ENCODE measurements around the gene PROM2.

Gene PROM2

DNA sequence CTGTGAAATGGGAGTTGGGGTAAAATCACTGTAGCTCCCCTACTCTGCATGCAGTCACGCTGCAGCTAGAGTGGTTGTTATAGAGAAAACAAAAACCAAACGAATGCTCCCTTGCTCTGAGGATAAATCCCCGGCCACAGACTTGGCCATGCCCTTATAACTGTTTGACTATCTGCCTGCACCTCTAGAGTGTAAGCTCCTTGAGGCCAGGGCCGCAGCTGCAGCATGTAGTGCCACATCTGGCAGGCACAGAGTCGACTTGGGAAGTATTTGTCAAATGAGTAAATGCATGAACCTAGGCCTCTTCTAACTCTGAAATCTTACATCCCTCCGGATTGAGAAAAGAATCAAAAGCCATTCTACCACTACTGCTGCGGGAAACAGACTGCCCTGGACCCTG lies 58.8 kb downstream of the PROM2 start:
- TF ChIP-seq, protein P1, sequence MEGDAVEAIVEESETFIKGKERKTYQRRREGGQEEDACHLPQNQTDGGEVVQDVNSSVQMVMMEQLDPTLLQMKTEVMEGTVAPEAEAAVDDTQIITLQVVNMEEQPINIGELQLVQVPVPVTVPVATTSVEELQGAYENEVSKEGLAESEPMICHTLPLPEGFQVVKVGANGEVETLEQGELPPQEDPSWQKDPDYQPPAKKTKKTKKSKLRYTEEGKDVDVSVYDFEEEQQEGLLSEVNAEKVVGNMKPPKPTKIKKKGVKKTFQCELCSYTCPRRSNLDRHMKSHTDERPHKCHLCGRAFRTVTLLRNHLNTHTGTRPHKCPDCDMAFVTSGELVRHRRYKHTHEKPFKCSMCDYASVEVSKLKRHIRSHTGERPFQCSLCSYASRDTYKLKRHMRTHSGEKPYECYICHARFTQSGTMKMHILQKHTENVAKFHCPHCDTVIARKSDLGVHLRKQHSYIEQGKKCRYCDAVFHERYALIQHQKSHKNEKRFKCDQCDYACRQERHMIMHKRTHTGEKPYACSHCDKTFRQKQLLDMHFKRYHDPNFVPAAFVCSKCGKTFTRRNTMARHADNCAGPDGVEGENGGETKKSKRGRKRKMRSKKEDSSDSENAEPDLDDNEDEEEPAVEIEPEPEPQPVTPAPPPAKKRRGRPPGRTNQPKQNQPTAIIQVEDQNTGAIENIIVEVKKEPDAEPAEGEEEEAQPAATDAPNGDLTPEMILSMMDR (IDR thresholded peaks at IDR 0.05; ENCODE audit: low read length, missing control alignments) = no peak
- DNase-seq (ENCODE audit: low read depth) = no peak
- no peak overlapping the region for H3K4me3 ChIP-seq (replicated peaks; ENCODE audit: low read depth, low read length)

DNA sequence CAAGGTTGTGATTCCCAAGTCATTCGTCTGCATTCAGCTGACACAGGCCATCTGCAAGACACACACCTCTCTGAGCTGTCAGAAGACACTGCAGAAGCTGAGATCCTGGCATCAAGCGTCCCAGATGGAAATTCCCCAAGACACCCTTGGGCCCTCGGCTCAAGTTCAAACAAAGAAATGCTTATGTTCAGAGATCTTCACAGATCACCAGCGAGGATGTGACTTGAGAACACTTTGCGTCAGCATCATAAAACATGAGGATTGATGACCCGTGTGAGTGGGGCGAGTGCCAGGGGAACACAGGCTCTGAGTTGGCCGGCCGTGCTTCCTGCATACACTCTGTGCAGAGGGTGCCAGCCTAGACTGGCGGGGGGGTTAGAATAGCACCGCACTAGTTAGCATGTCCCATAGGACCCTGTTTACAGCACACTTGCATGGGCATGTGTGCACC lies 59.7 kb downstream of the PROM2 start:
- H3K4me3 ChIP-seq (replicated peaks; ENCODE audit: low read depth, low read length) = no peak overlapping the region
- DNase-seq (ENCODE audit: low read depth) = peak; percentile 66
- TF ChIP-seq, protein P1 (IDR thresholded peaks at IDR 0.05; ENCODE audit: low read length, missing control alignments) = no peak

DNA sequence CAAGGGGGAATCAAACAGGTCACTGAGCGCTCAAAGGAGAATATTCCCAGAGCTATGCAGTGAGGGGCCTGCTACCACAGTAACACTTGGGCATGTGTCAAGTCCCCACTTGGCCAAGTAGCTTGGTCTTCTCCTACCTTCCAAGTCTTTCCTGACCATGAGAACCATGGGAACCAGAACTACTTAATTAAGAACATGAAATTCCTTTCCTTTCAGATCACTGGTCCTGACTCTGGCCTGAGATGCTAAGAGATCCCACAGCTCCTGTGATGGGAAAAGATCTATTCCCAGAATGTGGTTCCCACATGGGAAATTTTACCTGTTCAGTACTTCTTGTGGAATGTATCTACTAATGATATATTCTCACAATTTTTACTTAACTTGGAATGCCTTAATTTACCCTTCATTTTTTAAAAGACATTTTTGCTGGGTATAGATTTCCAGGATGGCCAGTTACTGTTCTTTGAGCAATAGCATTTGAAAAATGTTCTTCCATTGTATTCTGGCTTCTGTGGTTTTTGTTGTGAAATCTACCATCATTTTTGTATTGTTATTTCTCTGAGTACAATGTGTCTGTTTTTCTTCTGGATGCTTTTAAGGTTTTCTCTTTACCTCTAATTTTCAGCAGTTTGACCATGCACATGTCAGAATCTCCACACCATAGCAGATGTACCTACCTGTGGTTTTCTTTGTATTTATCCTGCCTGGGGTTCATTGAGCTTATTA lies 60.8 kb downstream of the PROM2 start:
- peak; percentile 47 for DNase-seq (ENCODE audit: low read depth)
- TF ChIP-seq, protein P1 (IDR thresholded peaks at IDR 0.05; ENCODE audit: low read length, missing control alignments) = no peak

DNA sequence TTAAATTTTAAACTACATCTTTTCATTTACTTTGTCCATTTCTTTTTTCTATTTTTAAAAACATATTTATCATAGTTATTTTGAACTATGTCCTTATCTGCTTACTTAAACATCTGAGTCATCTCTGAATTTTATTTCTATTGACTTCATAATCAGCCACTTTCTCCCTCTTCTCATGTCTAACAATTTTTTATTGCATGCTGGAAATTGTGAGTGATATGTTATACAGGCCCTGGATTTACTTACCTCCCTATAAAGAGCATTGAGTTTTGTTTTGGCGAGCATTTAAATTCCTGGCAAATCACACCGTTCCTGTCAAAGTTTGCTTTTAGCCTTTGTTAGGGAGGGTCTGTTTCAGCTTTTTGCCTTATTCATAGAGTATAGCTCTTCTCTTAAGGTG lies 62.2 kb downstream of the PROM2 start:
- TF ChIP-seq, protein P1 (IDR thresholded peaks at IDR 0.05; ENCODE audit: low read length, missing control alignments) = no peak
- no peak overlapping the region for H3K4me3 ChIP-seq (replicated peaks; ENCODE audit: low read depth, low read length)
- DNase-seq (ENCODE audit: low read depth) = no peak

More for the DNA sequence above, 60.8 kb downstream of the PROM2 start:
- no peak overlapping the region for H3K4me3 ChIP-seq (replicated peaks; ENCODE audit: low read depth, low read length)

DNA sequence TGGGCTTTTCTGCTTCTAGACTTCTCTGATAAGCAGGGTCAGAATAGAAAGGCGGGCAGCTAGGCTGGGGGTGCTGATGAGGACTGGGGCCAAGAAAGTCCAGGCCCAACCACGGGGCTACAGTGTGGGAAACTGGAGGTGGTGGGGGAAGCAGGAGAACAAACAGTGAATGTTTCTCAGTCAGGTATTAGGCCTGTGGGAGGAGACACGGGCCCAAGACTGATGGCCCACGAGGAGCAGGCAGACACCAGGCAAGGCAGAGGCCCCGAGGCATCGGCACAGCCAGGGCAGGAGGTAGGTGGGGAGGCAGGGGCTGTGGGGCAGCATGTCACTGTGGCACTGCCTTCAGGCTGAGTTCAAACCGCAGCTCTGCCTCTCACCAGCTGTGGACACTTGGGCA lies 63.6 kb downstream of the PROM2 start:
- TF ChIP-seq, protein P1 (IDR thresholded peaks at IDR 0.05; ENCODE audit: low read length, missing control alignments) = no peak
- H3K4me3 ChIP-seq (replicated peaks; ENCODE audit: low read depth, low read length) = no peak overlapping the region

More for the DNA sequence above, 63.6 kb downstream of the PROM2 start:
- DNase-seq (ENCODE audit: low read depth) = no peak

Measured in fibroblast of pulmonary artery (primary cell).